Activated effector memory CD4-positive, alpha-beta T cell treated with Interleukin-2 at 50 U/mL for 16 hours (primary cell): ENCODE data around the gene RYR2.
"Not testable (repeated sequence)": the region's sequence is repeated elsewhere in the genome, so short reads cannot be mapped to it uniquely, and the experiment has no call there.

ENCODE experiments used
- DNase-seq: peaks from one replicate; pipeline ENCODE4 v3.0.0-alpha.2; 2020

Gene RYR2

DNA sequence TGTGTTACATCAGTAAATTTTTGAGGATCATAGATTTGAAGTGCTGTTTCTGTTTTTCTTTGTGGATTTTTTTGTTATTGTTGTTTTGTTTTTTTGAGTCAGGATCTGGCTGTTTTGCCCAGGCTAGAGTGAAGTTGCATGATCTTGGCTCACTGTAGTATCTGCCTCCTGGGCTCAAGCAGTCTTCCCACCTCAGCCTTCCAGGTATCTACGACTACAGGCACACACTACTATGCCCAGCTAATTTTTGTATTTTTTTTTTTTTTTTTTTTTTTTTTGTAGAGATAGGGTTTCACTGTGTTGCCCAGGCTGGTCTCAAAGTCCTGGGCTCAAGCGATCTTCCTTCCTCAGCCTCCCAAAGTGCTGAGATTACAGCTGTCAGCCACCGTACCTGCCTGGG, 236.0 kb downstream of the RYR2 start:
- not testable (repeated sequence) for DNase-seq

DNA sequence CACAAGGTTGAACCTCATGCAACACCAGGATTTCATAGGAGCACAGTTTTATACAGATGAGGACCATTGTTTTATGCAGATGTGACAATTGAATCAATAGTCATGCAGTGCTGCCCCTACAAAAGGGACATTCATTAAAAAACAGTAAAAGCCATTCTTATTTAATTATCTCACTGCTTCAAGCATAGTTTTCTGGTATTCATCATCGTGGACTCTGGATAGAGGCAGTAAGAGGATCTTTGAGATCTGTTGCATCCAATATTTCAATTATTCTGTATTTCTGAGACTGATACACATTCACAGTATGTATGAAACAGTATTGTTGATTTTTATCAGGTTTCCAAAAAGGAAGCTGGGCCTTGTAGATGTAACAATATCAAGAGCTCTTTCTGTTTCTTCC, 237.6 kb downstream of the RYR2 start:
- DNase-seq, result no peak

DNA sequence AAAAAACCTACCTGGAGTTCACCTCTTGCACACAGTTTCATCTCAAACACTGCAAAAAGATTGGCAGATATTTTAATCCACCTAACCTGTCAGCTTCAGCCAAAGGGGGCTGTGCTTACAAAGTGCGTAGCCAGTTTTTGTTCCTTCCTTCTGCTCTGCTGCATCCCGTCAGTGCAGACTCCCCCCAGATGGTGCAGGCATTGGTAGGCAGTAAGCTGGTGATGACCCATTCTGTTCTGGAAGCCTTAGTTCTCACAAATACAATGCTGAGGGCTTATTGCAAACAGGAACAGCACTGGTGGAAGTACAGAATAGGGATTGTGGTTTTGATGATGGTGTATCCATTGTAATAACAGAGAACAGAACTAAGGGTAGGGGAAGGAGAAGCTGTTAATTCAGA, 239.5 kb downstream of the RYR2 start:
- DNase-seq, result no peak

DNA sequence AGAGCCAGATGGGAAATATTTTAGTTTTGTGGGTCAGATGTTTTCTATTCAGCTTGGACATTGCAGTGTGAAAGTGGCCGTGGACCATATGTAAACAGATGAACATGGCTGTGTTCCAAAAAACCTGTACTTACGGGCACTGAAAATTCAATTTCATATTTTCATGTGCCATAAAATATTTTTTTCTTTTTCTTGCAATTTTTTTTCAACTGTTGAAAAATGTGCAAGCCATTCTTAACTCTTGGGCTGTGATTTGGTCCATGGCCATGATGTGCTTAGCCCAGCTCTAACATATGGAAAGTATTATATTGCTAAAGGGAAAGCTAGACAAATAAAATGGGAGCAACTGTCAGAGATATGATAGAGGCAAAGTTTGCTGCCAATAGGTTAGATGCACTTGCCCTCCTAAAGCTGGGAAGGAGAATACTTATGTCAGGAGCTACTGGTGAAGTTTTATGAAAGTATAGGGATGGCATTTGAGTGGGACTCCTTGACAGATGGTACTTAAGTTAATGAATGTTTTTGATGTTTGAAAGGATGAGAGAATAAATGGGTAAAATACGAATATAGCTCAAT, 240.3 kb downstream of the RYR2 start:
- DNase-seq, result no peak

DNA sequence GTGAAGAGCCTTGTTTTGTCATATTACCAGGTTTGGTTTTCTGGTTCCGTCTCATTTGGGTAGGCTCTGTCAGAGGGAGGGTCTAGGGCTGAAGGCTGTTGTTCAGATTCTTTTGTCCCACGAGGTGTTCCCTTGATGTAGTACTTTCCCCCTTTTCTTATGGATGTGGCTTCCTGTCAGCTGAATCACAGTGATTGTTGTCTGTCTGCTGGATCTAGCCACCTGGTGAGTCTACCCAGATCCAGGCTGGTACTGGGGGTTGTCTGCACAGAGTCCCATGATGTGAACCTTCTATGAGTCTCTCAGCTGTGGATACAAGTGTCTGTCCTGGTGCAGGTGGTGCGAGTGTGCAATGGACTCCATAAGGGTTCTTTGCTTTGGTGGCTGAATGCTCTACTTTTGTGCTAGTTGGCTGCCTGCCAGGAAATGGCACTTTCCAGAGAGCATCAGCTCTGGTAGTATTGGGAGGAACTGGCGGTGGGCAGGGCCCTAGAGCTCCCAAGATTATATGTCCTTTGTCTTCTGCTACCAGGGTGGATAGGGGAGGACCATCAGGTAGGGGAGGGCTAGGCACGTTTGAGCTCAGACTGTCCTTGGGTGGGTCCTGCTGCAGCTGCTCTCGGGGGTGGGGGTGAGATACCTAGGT, 246.0 kb downstream of the RYR2 start:
- DNase-seq, result no peak

DNA sequence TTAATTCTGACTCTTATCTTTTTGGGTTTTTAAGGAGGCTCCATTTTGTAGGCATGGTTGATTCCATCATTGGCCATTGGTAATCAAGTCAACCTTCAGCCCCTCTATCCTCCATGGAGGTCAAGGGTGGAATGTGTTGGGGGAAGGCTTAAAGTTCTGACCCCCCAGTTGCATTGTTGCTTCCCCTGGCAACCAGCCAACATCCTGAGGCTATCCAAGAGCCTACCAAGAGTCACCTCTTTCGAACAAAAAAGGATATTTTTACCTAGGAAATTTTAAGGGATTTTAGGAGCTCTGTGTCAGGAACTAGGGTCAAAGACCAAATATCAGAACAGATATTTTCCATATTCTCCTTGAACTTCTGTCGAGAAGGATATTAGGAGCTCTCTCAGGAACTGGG, 251.8 kb downstream of the RYR2 start:
- no peak for DNase-seq

DNA sequence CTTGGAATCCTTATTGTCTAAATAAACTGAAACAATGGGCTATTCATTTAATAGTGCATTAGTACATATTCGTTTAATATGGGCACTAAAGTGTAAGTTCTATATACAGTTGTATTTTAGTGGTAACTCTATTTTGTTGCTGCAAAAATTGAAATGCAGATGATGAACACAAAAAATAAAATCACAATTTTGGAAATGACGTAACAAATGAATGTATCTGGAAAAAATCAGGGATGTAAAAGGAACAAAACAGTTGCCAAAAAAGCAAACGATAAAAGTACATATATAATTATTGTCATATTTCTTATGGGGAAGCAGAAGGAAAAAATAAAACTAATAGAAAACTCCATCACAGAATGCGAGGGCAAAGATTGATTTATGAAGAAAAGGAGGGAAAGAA, 254.9 kb downstream of the RYR2 start:
- DNase-seq, result no peak

DNA sequence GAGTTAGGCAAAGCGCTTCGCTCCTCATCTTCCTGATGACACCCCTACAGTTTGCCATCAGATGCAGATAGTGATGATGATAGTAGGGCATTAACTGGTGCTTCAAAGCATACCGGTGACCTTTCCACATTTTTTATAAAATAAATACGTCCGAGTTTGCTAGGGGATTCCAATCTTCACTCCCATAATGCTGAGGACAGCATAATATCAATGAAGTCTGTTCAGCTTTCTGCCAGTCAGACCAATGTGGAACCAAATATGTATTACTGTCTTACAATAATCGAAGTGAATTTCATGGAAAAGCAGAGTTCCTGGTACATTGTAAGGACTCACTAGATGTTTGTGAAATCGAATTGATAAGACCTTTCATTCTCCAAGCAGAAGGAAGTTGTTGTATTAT, 258.7 kb downstream of the RYR2 start:
- DNase-seq, result no peak

DNA sequence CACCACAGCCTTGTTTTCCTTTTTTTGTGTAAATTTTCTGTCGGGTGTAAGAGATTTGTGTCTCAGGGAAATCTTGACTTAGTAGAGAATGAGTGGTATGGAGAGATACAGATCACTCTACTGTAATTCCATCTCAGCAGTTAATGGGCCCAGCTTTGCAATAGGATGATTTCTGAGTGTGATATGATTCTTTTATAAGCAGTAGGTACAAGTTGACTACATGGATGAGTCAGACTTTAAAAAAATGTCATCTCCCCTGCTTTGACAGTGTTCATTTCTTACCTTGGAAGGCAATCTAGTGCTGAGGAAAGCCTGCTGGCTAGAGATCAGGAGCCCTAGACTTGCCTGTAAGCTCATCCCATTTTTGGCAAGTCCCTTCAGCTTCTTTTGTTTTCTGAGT, 261.9 kb downstream of the RYR2 start:
- no peak for DNase-seq

DNA sequence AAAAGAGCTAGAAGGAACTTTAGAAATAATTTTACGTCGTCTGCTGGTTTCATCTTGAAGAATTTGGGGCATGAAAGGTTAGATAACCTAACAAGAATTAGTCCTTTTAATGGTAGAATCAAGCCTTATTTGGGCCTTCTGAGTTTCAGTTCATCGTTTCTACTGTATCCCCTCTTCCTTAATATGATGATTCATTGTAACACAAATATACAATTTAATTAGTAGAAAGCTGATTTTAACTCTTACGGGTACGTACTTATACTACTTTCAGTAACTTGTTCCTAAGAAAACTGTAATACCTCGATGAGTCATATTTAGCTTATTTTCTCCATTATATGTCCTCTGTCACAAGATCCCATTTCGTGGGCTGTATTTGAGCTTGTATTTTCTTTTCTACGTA, 264.7 kb downstream of the RYR2 start:
- DNase-seq, result no peak

DNA sequence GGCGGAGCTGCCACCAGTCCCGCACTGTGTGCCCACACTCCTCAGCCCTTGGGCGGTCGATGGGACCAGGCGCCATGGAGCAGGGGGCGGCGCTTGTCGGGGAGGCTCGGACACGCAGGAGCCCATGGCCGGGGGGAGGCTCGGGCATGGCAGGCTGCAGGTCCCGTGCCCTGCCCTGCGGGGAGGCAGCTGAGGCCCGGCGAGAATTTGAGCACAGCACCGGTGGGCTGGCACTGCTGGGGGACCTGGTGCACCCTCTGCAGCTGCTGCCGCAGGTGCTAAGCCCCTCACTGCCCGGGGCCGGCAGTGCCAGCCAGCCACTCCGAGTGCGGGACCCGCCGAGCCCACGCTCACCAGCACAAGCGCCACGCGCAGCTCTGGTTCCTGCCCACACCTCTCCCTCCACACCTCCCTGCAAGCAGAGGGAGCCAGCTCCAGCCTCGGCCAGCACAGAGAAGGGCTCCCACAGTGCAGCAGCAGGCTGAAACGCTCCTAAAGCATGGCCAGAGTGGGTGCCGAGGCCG, 267.7 kb downstream of the RYR2 start:
- DNase-seq, result no peak

DNA sequence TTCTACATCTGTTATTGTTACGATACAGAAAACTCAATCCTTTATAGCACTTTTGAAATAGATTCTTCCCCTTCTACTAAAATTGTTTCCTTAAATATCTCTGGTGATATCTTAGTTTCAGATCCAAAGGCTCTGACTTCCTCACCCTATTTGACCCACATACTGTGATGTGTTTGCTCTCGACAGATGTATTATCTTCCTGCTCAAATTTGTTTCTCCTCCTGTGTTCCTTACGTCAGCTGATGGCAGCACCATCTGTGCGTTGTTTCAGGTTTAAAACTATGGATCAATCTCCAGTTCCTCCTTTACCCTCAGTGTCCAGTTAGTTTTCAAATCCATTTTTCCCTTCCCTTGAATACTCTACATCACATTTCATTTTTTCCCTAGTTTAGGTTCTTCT, 274.4 kb downstream of the RYR2 start:
- no peak for DNase-seq

DNA sequence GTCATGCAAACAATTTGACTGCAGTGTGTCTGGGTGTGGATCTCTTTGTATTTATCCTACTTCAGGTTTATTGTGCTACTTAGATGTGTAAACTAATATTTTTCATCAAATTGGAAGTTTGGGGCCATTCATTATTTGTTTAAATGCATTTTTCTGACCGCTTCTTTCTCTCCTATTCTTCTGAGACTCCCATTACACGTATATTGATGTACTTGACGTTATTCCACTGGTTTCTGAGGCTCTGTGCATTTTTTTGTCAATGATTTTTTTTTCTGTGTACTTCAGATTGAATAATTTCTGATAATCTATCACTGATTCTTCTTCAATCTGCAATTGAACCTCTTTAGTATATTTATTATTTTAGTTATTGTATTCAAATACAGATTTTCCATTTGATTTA, 276.8 kb downstream of the RYR2 start:
- no peak for DNase-seq

DNA sequence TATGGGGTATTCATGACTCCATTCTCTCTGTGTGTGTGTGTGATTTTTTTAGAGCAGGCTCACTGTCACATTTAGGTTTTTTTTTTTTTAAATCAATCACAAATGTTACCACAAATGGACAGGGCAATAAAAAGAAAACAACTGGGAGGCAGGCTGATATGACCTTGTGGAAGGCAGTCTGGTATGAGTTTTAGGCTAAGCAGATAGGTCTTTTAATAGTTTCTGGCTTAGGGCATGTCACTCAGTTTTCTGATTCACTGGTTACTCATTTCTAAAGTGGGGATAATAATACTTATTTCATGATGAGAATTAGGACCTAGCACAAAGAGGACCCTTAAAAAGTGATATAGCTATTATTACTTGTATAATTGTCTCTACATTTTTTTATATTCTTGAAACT, 278.9 kb downstream of the RYR2 start:
- no peak for DNase-seq

DNA sequence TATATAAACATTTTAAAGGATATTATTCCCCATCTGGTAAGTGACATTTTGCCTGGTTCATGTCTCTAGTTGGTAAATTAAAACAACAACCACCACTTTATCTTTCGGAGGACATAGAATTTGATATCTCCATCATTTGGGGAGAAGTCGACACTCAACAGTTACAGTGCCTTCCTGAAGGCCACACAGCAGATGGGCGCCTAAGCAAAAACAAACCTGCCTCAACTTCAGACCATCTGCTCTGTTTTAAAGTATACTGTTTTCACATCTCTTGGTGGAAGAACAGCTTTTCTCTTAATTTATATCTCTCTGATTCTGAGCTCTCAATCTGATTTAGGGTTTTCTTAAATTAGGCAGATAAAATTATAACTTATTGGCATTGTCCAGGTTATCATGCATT, 282.2 kb downstream of the RYR2 start:
- DNase-seq, result no peak

DNA sequence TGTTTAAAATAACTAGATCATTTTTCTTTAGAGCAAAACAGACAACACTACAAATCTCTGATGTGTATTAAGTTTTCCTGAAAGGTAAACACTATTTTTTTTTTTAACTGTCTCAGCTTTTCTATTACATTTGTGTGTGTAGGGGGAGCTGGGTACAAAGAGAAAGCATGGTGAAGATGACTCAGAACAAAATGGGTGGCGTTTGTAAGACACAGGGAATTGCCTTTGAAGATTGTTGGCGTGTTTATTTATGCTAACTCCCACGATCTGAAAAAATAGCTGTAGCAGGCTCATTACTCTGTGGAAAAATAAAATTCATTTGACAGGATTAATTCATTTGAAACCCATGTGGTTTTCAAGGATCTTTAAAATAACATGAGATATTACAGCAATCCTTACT, 285.1 kb downstream of the RYR2 start:
- DNase-seq, result no peak

DNA sequence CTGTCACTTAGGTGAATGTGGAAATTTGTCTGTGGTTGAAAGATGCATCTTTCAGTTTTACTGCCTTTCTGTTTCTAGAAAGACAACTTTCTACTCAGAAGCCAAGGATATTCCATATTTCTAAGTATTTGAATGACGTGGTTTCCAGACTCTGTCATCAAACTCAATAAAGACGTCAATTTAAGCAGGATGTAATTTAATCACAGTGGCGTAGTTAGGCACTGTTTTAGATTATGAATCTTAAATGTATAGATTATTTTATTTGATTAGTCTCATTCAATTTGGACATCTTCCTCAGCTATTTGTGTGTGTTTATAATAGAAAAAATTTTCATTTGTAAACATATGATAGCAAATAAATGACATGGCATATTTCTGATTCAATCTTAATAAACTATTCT, 298.9 kb downstream of the RYR2 start:
- no peak for DNase-seq

DNA sequence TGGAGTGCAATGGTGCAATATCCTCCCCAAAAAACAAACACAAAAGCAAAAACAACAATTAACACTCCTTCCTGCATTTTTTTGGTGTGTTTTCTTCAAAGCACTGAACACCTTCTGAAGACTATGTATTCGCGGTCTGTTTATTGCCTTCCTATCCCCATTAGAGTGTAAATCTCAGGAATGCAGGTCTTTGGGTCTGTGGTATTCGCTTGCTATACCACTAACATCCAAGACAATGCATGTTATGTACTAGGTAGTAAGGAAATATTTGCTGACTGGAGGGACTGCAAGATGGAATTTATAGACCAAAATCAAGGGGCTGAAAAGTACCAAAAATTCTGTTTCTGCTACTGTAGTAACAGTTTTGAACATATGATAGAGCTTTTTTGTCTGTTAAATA, 299.4 kb downstream of the RYR2 start:
- DNase-seq, result no peak

DNA sequence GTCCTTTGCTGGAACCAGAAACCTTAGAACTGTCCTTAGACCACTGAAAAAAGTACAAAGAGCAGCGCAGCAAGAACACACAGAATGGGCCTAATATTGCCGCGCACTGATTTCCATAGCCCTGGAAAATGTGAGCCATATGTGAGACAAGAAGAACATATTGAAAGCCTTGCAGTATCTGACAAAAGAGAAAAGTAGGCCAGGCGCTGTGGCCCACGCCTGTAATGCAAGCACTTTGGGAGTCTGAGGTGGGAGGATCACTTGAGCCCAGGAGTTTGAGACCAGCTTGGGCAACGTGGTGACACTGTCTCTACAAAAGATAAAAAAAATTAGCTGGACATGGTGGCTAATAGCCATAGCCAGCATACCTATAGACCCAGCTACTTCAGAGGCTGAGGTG, 300.7 kb downstream of the RYR2 start:
- DNase-seq, result no peak

DNA sequence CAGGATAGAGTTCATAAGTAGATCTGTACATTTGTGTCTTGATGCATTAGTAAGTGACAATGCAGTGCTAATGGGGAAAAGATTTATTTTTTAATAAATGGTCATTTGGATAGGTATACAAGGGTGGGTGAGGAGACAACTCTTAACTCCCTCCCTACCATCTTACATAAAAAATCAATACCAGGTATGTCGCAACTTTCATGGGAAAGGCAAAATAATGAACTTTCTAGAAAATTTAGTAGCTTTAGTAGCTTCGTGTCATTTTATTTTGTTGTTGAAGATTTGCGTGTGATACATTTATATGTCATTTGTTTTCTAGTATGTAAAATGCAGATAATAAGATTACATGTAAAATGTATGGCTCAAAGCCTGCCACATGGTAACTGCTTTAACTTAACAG, 310.8 kb downstream of the RYR2 start:
- no peak for DNase-seq

DNA sequence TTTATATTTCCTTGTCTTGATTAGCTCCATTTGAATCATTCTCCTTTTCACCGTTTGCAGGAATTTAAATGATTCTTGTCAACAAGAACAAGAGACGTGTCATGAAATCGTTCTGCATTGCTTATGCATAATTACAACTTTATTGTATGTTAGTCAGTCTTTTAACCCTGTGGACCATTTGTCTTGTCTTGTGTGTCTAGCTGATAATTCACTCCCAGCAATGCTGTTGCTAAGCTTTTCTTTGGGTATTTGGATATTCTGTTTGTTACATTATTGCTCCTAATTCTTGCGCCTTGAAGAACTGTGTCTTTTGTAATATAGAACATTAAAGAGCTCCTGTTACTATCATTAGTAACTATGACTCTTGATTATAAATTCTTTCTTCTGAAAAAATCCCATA, 311.9 kb downstream of the RYR2 start:
- DNase-seq, result no peak

DNA sequence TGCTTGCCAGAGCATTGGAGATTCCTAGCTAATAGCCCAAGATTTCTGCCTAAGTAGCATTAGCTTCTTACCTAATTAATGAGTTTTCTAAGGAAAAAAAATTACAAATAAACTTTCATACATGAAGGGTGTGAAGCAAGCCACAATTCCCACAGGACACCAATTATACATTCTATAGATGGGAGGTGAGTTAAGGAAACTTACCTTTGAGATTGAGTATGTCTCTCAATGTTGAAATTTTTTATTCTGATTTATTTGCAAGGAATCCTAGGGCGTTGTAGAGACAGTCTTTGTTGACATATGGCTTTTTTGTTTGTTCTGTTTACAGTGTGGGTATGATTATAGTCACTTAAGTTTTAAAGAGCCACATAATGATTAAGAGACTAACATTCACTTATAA, 313.0 kb downstream of the RYR2 start:
- DNase-seq, result no peak

DNA sequence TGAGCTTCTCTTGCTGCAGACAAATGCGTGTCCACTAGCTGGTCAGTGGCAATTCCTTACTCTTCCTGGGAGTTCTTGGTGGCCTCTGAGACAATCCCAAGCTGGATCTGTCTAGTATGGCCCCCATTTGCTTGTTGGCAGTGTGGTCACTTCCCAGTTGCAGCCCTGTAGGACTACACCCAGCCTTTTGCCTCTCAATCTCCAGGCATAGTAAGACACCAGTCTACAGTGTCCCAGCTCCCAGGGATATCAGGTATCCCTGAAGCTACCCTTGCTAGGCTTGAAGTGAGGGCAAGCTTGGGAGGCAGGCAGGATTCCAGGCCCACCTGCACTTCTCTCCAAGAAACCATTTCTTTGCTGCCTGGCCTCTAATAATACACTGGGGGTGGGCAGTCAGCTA, 316.6 kb downstream of the RYR2 start:
- no peak for DNase-seq

DNA sequence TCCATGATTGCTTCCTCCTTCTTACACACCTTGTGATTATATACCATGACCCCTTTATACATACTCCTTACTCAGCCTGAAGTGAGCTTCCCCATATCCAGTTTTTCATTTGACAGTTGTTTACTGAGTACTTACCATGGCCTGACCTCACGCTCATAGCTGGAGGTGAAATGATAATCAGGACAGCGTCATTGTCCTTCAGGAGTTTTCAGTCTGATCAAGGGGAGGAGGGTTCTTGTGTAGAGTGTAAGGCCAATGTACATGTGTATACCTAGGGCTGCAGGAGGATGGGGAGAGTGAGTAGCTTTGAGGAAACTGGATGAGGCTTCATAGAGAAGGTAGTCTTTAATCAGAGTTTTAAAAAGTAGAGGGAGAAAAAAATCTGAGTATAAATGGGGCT, 325.8 kb downstream of the RYR2 start:
- DNase-seq, result no peak

DNA sequence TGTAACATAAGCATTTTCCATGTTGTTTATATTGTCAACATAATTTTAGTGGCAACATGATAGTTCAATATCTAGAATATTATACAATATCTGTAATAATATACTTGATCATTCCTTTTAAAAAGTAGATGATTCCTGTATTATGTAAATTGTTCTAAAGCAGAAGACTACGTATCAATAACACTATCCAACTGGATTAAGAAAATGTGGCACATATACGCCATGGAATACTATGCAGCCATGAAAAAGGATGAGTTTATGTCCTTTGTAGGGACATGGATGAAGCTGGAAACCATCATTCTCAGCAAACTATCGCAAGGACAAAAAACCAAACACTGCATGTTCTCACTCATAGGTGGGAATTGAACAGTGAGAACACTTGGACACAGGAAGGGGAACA, 329.5 kb downstream of the RYR2 start:
- not testable (repeated sequence) for DNase-seq
